ENCODE results near the gene FOXN4.

Gene FOXN4

GRCh38 chr12:109284392-109284791, 24.7 kb downstream of the FOXN4 start:
- no peak overlapping the region for H3K4me3 ChIP-seq (ENCODE audit: low read depth, low read length)

- H3K4me3 ChIP-seq (ENCODE audit: low read depth, low read length): no peak overlapping the region
These were observed 27.6 kb downstream of the FOXN4 start for GRCh38 chr12:109281452-109281851.

- H3K4me3 ChIP-seq (ENCODE audit: low read depth, low read length): no peak overlapping the region
These were observed 29.6 kb downstream of the FOXN4 start for GRCh38 chr12:109279525-109279924.

GRCh38 chr12:109278912-109279311, 30.2 kb downstream of the FOXN4 start:
- no peak overlapping the region for H3K4me3 ChIP-seq (ENCODE audit: low read depth, low read length)

GRCh38 chr12:109277899-109278762, 31.0 kb downstream of the FOXN4 start:
- no peak overlapping the region for H3K4me3 ChIP-seq (ENCODE audit: low read depth, low read length)

- no peak overlapping the region for H3K4me3 ChIP-seq (ENCODE audit: low read depth, low read length)
These were observed 31.7 kb downstream of the FOXN4 start for GRCh38 chr12:109277255-109277898.

GRCh38 chr12:109276160-109276559, 32.9 kb downstream of the FOXN4 start:
- H3K4me3 ChIP-seq (ENCODE audit: low read depth, low read length): no peak overlapping the region

GRCh38 chr12:109275173-109275572, 33.9 kb downstream of the FOXN4 start:
- H3K4me3 ChIP-seq (ENCODE audit: low read depth, low read length): no peak overlapping the region

- H3K4me3 ChIP-seq (ENCODE audit: low read depth, low read length): no peak overlapping the region
These were observed 34.7 kb downstream of the FOXN4 start for GRCh38 chr12:109274381-109274780.

GRCh38 chr12:109273354-109273753, 35.7 kb downstream of the FOXN4 start:
- H3K4me3 ChIP-seq (ENCODE audit: low read depth, low read length): no peak overlapping the region

- no peak overlapping the region for H3K4me3 ChIP-seq (ENCODE audit: low read depth, low read length)
These were observed 37.7 kb downstream of the FOXN4 start for GRCh38 chr12:109271418-109271817.

GRCh38 chr12:109270494-109270893, 38.6 kb downstream of the FOXN4 start:
- no peak overlapping the region for H3K4me3 ChIP-seq (ENCODE audit: low read depth, low read length)

GRCh38 chr12:109269428-109269827, 39.7 kb downstream of the FOXN4 start:
- H3K4me3 ChIP-seq (ENCODE audit: low read depth, low read length): no peak overlapping the region

GRCh38 chr12:109268896-109269295, 40.2 kb downstream of the FOXN4 start:
- no peak overlapping the region for H3K4me3 ChIP-seq (ENCODE audit: low read depth, low read length)

- no peak overlapping the region for H3K4me3 ChIP-seq (ENCODE audit: low read depth, low read length)
These were observed 41.7 kb downstream of the FOXN4 start for GRCh38 chr12:109267361-109267760.

GRCh38 chr12:109266106-109266879, 42.8 kb downstream of the FOXN4 start:
- no peak overlapping the region for H3K4me3 ChIP-seq (ENCODE audit: low read depth, low read length)

- H3K4me3 ChIP-seq (ENCODE audit: low read depth, low read length): no peak overlapping the region
These were observed 44.0 kb downstream of the FOXN4 start for GRCh38 chr12:109264943-109265650.

- no peak overlapping the region for H3K4me3 ChIP-seq (ENCODE audit: low read depth, low read length)
These were observed 44.8 kb downstream of the FOXN4 start for GRCh38 chr12:109264095-109264942.

GRCh38 chr12:109263439-109263838, 45.6 kb downstream of the FOXN4 start:
- no peak overlapping the region for H3K4me3 ChIP-seq (ENCODE audit: low read depth, low read length)

- no peak overlapping the region for H3K4me3 ChIP-seq (ENCODE audit: low read depth, low read length)
These were observed 47.1 kb downstream of the FOXN4 start for GRCh38 chr12:109261939-109262338.

Data from iPS-11a (cell line).